A673 (cell line): ENCODE results near the gene ROBO2.

Experiments
- EZH2 ChIP-seq: fragments of 200-600 bp; sonication (generic); IDR thresholded peaks from 2 replicates; pipeline ENCODE4 v1.6.1; 2017; ENCODE audit warnings: borderline replicate concordance, low read depth, mild to moderate bottlenecking, mixed read lengths, antibody characterized with exemption, low read length; ENCODE audit not compliant: poor library complexity, severe bottlenecking
- TF ChIP-seq, protein P1 (sequence below): fragments of 300-800, 200-600 bp; sonication (generic); conservative IDR thresholded peaks from 2 replicates; pipeline ENCODE4 v1.5.1; 2017; ENCODE audit warnings: low read depth, mild to moderate bottlenecking, antibody characterized with exemption, low read length, moderate library complexity, mixed read lengths

DNA sequence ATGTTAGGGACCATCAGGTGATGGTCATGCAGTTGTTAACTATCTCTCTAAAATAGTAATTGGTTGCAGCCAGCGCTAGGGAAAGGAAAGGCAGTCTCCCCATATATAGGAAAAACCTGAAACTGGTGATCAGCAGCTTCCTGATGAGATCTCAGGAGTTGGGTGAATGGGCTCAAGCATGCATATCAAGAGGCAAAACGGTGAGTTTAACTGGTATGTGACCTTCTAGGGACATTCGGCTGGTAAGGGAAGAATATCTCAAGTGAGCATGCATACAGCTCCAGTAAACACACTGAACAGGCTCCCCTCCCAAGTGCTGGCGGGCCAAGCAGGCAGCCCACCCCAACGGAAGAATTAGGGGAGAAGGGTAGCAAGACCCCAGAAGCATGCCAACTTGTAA lies 49.3 kb upstream of the ROBO2 start:
- TF ChIP-seq, protein P1, sequence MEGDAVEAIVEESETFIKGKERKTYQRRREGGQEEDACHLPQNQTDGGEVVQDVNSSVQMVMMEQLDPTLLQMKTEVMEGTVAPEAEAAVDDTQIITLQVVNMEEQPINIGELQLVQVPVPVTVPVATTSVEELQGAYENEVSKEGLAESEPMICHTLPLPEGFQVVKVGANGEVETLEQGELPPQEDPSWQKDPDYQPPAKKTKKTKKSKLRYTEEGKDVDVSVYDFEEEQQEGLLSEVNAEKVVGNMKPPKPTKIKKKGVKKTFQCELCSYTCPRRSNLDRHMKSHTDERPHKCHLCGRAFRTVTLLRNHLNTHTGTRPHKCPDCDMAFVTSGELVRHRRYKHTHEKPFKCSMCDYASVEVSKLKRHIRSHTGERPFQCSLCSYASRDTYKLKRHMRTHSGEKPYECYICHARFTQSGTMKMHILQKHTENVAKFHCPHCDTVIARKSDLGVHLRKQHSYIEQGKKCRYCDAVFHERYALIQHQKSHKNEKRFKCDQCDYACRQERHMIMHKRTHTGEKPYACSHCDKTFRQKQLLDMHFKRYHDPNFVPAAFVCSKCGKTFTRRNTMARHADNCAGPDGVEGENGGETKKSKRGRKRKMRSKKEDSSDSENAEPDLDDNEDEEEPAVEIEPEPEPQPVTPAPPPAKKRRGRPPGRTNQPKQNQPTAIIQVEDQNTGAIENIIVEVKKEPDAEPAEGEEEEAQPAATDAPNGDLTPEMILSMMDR = no peak
- TF ChIP-seq EZH2 = no peak
